SK-N-SH (cell line): Measurements from ENCODE around the gene SH3RF2. TPM values are rescaled to one million over a fixed set of nuclear protein-coding genes. Genes with fewer than 3 reads are reported as not detected.

Experiments
- CTCF ChIA-PET: fragments of 300-600, 350-600 bp; formaldehyde crosslinking; extraction: SDS; loops from one replicate; lab custom pipeline; 2021; lab: Yijun Ruan, JAX
- POLR2A ChIA-PET: fragments of 350-600 bp; sonication (Branson Sonifier 250); formaldehyde crosslinking; extraction: SDS; loops from one replicate; lab custom pipeline; 2020; ENCODE audit warnings: antibody characterized with exemption, inconsistent platforms; lab: Yijun Ruan, JAX
- DNase-seq: peaks from one replicate; pipeline ENCODE4 v3.0.0; 2012
- H2AFZ ChIP-seq: fragments of 200-600 bp; sonication (generic); 2 replicates; pipeline ENCODE4 v1.8.1; 2016; ENCODE audit warnings: antibody characterized with exemption, mild to moderate bottlenecking, low read depth
- H3F3A ChIP-seq: fragments of 200-600 bp; sonication (generic); replicated peaks from 2 replicates; pipeline ENCODE3; 2016; ENCODE audit warnings: antibody characterized with exemption, mild to moderate bottlenecking; ENCODE audit not compliant: insufficient read depth
- H3K27ac ChIP-seq, 2 experiments: fragments of 200-500 bp in 1 of 2; fragments of 200-600 bp in 1 of 2; sonication (Bioruptor generic) in 1 of 2; sonication (generic), shearing (Covaris generic) in 1 of 2; 2 replicates each; pipeline versions ENCODE4 v1.5.1 to v1.6.1; 2014 to 2016; ENCODE audit warnings: low read depth in 2 of 2, inconsistent platforms in 1 of 2, low read length in 1 of 2, mild to moderate bottlenecking in 1 of 2, mixed read lengths in 1 of 2
- H3K27me3 ChIP-seq: fragments of 200-600 bp; sonication (generic), shearing (Covaris generic); 2 replicates; pipeline ENCODE4 v1.6.1; 2016; ENCODE audit warnings: mixed run types; ENCODE audit not compliant: insufficient read depth
- H3K36me3 ChIP-seq, 2 experiments: fragments of 200-500 bp in 1 of 2; fragments of 200-600 bp in 1 of 2; sonication (Bioruptor generic) in 1 of 2; sonication (generic) in 1 of 2; replicated peaks in 1 of 2; 2 replicates each; pipeline versions ENCODE3 to v1.5.1; 2014 to 2016; ENCODE audit warnings: low read length in 1 of 2, mild to moderate bottlenecking in 1 of 2; ENCODE audit not compliant: insufficient read depth in 2 of 2, control insufficient read depth in 1 of 2
- H3K4me1 ChIP-seq, 2 experiments: fragments of 200-500 bp in 1 of 2; fragments of 200-600 bp in 1 of 2; sonication (Bioruptor generic) in 1 of 2; sonication (generic), shearing (Covaris generic) in 1 of 2; 2 replicates each; pipeline versions ENCODE4 v1.5.1 to v1.6.1; 2014 to 2016; ENCODE audit warnings: low read depth in 1 of 2, low read length in 1 of 2, mixed run types in 1 of 2; ENCODE audit not compliant: insufficient read depth in 2 of 2, control insufficient read depth in 1 of 2
- H3K4me2 ChIP-seq: fragments of 200-600 bp; sonication (generic), shearing (Covaris generic); 2 replicates; pipeline ENCODE4 v1.6.1; 2017; ENCODE audit warnings: mixed run types
- H3K4me3 ChIP-seq, 2 experiments: fragments of 200-500 bp in 1 of 2; fragments of 200-600 bp in 1 of 2; sonication (Bioruptor generic) in 1 of 2; sonication (generic), shearing (Covaris generic) in 1 of 2; 2 replicates each; pipeline versions ENCODE4 v1.5.1 to v1.8.1; 2014 to 2016; ENCODE audit warnings: low read depth in 2 of 2, inconsistent platforms in 1 of 2, low read length in 1 of 2, mild to moderate bottlenecking in 1 of 2, mixed read lengths in 1 of 2, moderate library complexity in 1 of 2
- H3K79me2 ChIP-seq: fragments of 200-600 bp; sonication (generic); 2 replicates; pipeline ENCODE4 v1.8.1; 2017; ENCODE audit warnings: mild to moderate bottlenecking; ENCODE audit not compliant: insufficient read depth
- H3K9ac ChIP-seq: fragments of 200-600 bp; sonication (generic); 2 replicates; pipeline ENCODE4 v1.6.1; 2017; ENCODE audit warnings: mixed run types
- H3K9me2 ChIP-seq: fragments of 200-600 bp; sonication (generic); 2 replicates; pipeline ENCODE4 v1.6.1; 2017; ENCODE audit warnings: mixed run types
- H3K9me3 ChIP-seq: fragments of 200-600 bp; sonication (generic); 2 replicates; pipeline ENCODE4 v1.6.1; 2017; ENCODE audit warnings: mixed run types, mild to moderate bottlenecking, moderate library complexity
- H4K20me1 ChIP-seq: fragments of 200-600 bp; sonication (generic); 2 replicates; pipeline ENCODE4 v1.6.1; 2017; ENCODE audit warnings: mild to moderate bottlenecking, mixed run types; ENCODE audit not compliant: insufficient read depth
- EZH2phosphoT487 ChIP-seq: fragments of 200-600 bp; sonication (generic); IDR thresholded peaks from 2 replicates; pipeline ENCODE4 v1.6.1; 2017; ENCODE audit warnings: low read depth, mixed run types, mild to moderate bottlenecking, antibody characterized with exemption, moderate library complexity, borderline replicate concordance
- FOSL2 ChIP-seq: IDR thresholded peaks from 2 replicates; pipeline ENCODE4 v1.4.0; 2012; ENCODE audit warnings: low read depth, mild to moderate bottlenecking, moderate library complexity, borderline replicate concordance
- FOXM1 ChIP-seq: IDR thresholded peaks from 2 replicates; pipeline ENCODE4 v1.4.0; 2012; ENCODE audit warnings: low read depth, mild to moderate bottlenecking
- GABPA ChIP-seq: IDR thresholded peaks from 2 replicates; pipeline ENCODE4 v1.4.0; 2012; ENCODE audit warnings: low read depth, mild to moderate bottlenecking
- MEF2A ChIP-seq: IDR thresholded peaks from 2 replicates; pipeline ENCODE4 v1.4.0; 2012; ENCODE audit warnings: low read depth, borderline replicate concordance
- MXI1 ChIP-seq: IDR thresholded peaks from 2 replicates; pipeline ENCODE4 v1.6.1; 2012; ENCODE audit warnings: mild to moderate bottlenecking, low read depth, low read length, improper control_type of control experiment
- NFIC ChIP-seq: IDR thresholded peaks from 2 replicates; pipeline ENCODE4 v1.4.0; 2012; ENCODE audit warnings: borderline replicate concordance
- PBX3 ChIP-seq: IDR thresholded peaks from 2 replicates; pipeline ENCODE4; 2012
- RCOR1 ChIP-seq: fragments of 150-350 bp; IDR thresholded peaks from 2 replicates; pipeline ENCODE4 v1.6.1; 2017; ENCODE audit warnings: antibody characterized with exemption, low read length
- REST ChIP-seq: IDR thresholded peaks from 2 replicates; pipeline ENCODE4 v1.6.1; 2012; ENCODE audit warnings: mild to moderate bottlenecking, low read depth, low read length, moderate library complexity
- RFX5 ChIP-seq: IDR thresholded peaks from 2 replicates; pipeline ENCODE4 v1.6.1; 2012; ENCODE audit warnings: mild to moderate bottlenecking, improper control_type of control experiment, low read length
- RXRA ChIP-seq: IDR thresholded peaks from 2 replicates; pipeline ENCODE4 v1.4.0; 2012; ENCODE audit warnings: low read depth, mild to moderate bottlenecking, borderline replicate concordance
- SIN3A ChIP-seq: IDR thresholded peaks from 2 replicates; pipeline ENCODE4 v1.6.1; 2012; ENCODE audit warnings: low read depth, mild to moderate bottlenecking, low read length, moderate library complexity, borderline replicate concordance
- TAF1 ChIP-seq: IDR thresholded peaks from 2 replicates; pipeline ENCODE4 v1.6.1; 2012; ENCODE audit warnings: low read depth, mild to moderate bottlenecking, low read length, moderate library complexity, borderline replicate concordance
- USF2 ChIP-seq: fragments of 150-350 bp; IDR thresholded peaks from 2 replicates; pipeline ENCODE4 v1.6.1; 2017; ENCODE audit warnings: antibody characterized with exemption, low read length, low read depth, borderline replicate concordance
- ZBTB33 ChIP-seq: IDR thresholded peaks from 2 replicates; pipeline ENCODE4 v1.4.0; 2012; ENCODE audit warnings: low read depth, borderline replicate concordance
- polyA plus RNA-seq, 3 experiments: library from polyadenylated mRNA; depleted of rRNA; stranded (reverse); fragments of >200 nt; gene quantifications; 2 replicates each; pipeline ENCODE4 v1.2.3, GENCODE V29; 2012
- TF ChIP-seq, protein P1 (sequence below): fragments of 150-350 bp; IDR thresholded peaks from 2 replicates; pipeline ENCODE4 v1.6.1; 2016; ENCODE audit warnings: mild to moderate bottlenecking, low read depth, low read length

Gene SH3RF2
- polyA plus RNA-seq, 1 of the 3 experiments (the other 2 are of a cell fraction) = 0.87 TPM

DNA sequence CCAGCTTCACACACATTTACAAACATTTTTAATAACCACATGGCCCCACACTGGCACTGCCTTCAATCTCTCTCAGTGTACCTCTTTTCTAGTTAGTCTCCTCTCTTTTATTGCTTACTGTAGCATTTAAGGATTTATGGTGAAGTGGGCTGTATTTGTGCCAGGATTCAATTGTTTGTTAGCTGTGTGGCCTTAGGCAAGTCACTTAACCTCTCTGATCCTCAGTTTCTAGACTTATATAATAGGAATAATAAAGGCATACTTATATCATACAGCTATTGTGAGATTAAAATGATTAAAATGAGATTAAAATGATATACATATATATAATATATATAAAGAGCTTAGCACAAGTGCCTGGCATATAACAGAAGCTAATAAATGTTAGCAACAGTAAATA, 6.4 kb downstream of the SH3RF2 start:
- peaks cover 18 to 45% of the 10 kb centered on the region in 2 experiments for H3K4me1 ChIP-seq
- POLR2A ChIA-PET = no interaction called here

More for the DNA sequence above, 6.4 kb downstream of the SH3RF2 start:
- H3K4me3 ChIP-seq = no peak overlapping the region
- H3K9me2 ChIP-seq = no peaks in the 10 kb centered on the region
- H4K20me1 ChIP-seq = no peaks in the 10 kb centered on the region
- no peak overlapping the region for H3K9ac ChIP-seq
- no peak for DNase-seq
- no peak overlapping the region for H3K27ac ChIP-seq
- H3K27me3 ChIP-seq = no peaks in the 10 kb centered on the region
- H3K79me2 ChIP-seq = no peaks in the 10 kb centered on the region
- H3F3A ChIP-seq = peaks cover 30% of the 10 kb centered on the region
- no peaks in the 10 kb centered on the region for H3K9me3 ChIP-seq
- TF ChIP-seq REST = no peak
- TF ChIP-seq MEF2A = no peak
- no peak for TF ChIP-seq USF2
- TF ChIP-seq FOXM1 = no peak
- TF ChIP-seq EZH2phosphoT487 = no peak
- TF ChIP-seq GABPA = no peak
- TF ChIP-seq MXI1 = no peak
- TF ChIP-seq ZBTB33 = no peak
- no peak for TF ChIP-seq NFIC
- no peak for TF ChIP-seq SIN3A
- no peak for TF ChIP-seq TAF1
- TF ChIP-seq RXRA = no peak
- TF ChIP-seq, protein P1, sequence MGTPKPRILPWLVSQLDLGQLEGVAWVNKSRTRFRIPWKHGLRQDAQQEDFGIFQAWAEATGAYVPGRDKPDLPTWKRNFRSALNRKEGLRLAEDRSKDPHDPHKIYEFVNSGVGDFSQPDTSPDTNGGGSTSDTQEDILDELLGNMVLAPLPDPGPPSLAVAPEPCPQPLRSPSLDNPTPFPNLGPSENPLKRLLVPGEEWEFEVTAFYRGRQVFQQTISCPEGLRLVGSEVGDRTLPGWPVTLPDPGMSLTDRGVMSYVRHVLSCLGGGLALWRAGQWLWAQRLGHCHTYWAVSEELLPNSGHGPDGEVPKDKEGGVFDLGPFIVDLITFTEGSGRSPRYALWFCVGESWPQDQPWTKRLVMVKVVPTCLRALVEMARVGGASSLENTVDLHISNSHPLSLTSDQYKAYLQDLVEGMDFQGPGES = no peak
- no peak for TF ChIP-seq FOSL2
- TF ChIP-seq PBX3 = no peak
- no peak for TF ChIP-seq RCOR1
- TF ChIP-seq RFX5 = no peak
- H3K4me2 ChIP-seq = no peak overlapping the region
- no peak overlapping the region for H2AFZ ChIP-seq
- no peaks in the 10 kb centered on the region for H3K36me3 ChIP-seq
- CTCF ChIA-PET = interaction anchor here (0.6 to 2.0 kb wide), 2 partner anchors 10 to 106 kb away, joined by 3 to 5 read pairs; no protein-coding TSS in a partner anchor
